GM12801 (cell line): ENCODE data around the gene IFNE.

Experiments used
- CTCF ChIP-seq: IDR thresholded peaks from one replicate; pipeline ENCODE4 v1.5.1; 2011; ENCODE audit warnings: control low read depth; ENCODE audit not compliant: insufficient read length; ENCODE audit errors: extremely low read depth

IFNE gene

GRCh38 chr9:21521448-21521847 lies 39.3 kb upstream of the IFNE start:
- no peak for TF ChIP-seq CTCF

GRCh38 chr9:21520501-21521228 lies 38.6 kb upstream of the IFNE start:
- TF ChIP-seq CTCF, result no peak

GRCh38 chr9:21519855-21520434 lies 37.8 kb upstream of the IFNE start:
- no peak for TF ChIP-seq CTCF

GRCh38 chr9:21516796-21517195 lies 34.7 kb upstream of the IFNE start:
- no peak for TF ChIP-seq CTCF

- TF ChIP-seq CTCF, result no peak
Observed at GRCh38 chr9:21513431-21513830, 31.3 kb upstream of the IFNE start.

- no peak for TF ChIP-seq CTCF
Observed at GRCh38 chr9:21510806-21511205, 28.7 kb upstream of the IFNE start.

- no peak for TF ChIP-seq CTCF
Observed at GRCh38 chr9:21507483-21507790, 25.3 kb upstream of the IFNE start.
